HepG2 (cell line): Measurements from ENCODE around the gene ADSS1. TPM values are rescaled to one million over a fixed set of nuclear protein-coding genes. Genes with fewer than 3 reads are reported as not detected.

Experiments
- CBX2 ChIP-seq, 2 experiments: fragments of 200-600 bp in 1 of 2; sonication (generic); formaldehyde crosslinking in 1 of 2; IDR thresholded peaks; 2 replicates each; pipeline versions ENCODE4 v1.7.0 to v1.8.1; 2018 to 2022; ENCODE audit warnings: low read depth in 2 of 2, low read length in 1 of 2, mild to moderate bottlenecking in 1 of 2, missing genetic modification reagents in 1 of 2
- E2F1 ChIP-seq: sonication (generic); formaldehyde crosslinking; IDR thresholded peaks from 2 replicates; pipeline ENCODE4 v1.5.0; 2020; ENCODE audit warnings: missing genetic modification reagents
- EEA1 ChIP-seq: sonication (generic); formaldehyde crosslinking; IDR thresholded peaks from 2 replicates; pipeline ENCODE4 v1.5.1; 2020; ENCODE audit warnings: mild to moderate bottlenecking, missing genetic modification reagents, borderline replicate concordance
- HBP1 ChIP-seq: IDR thresholded peaks from 2 replicates; pipeline ENCODE4 v1.6.1; 2016; ENCODE audit warnings: low read depth, control low read depth
- HDAC1 ChIP-seq: sonication (generic); formaldehyde crosslinking; IDR thresholded peaks from 2 replicates; pipeline ENCODE4 v1.5.1; 2020; ENCODE audit warnings: mild to moderate bottlenecking, missing genetic modification reagents
- HOXA5 ChIP-seq: sonication (generic); formaldehyde crosslinking; IDR thresholded peaks from 2 replicates; pipeline ENCODE4 v1.4.0; 2020; ENCODE audit warnings: missing genetic modification reagents
- JUND ChIP-seq: sonication (generic); formaldehyde crosslinking; IDR thresholded peaks from 2 replicates; pipeline ENCODE4 v1.8.0; 2022; ENCODE audit warnings: mild to moderate bottlenecking, missing genetic modification reagents
- MAZ ChIP-seq, 2 experiments: sonication (generic) in 1 of 2; formaldehyde crosslinking in 1 of 2; IDR thresholded peaks; 2 replicates each; pipeline versions ENCODE4 v1.5.0 to v1.6.1; 2012 to 2020; ENCODE audit warnings: low read depth in 2 of 2, mild to moderate bottlenecking in 2 of 2, borderline replicate concordance in 1 of 2, improper control_type of control experiment in 1 of 2, low read length in 1 of 2, missing genetic modification reagents in 1 of 2, moderate library complexity in 1 of 2
- PRPF4 ChIP-seq: fragments of 200-400 bp; formaldehyde crosslinking; IDR thresholded peaks from 2 replicates; pipeline ENCODE4 v1.6.1; 2016; ENCODE audit warnings: low read length, low read depth; ENCODE audit not compliant: poor library complexity, severe bottlenecking
- XBP1 ChIP-seq: sonication (generic); formaldehyde crosslinking; IDR thresholded peaks from 2 replicates; pipeline ENCODE4 v1.5.0; 2020; ENCODE audit warnings: missing genetic modification reagents
- ZBTB26 ChIP-seq: IDR thresholded peaks from 2 replicates; pipeline ENCODE4 v1.6.1; 2016; ENCODE audit warnings: missing compliant biosample characterization, missing genetic modification reagents, borderline replicate concordance
- ZC3H13 ChIP-seq: sonication (generic); formaldehyde crosslinking; IDR thresholded peaks from 2 replicates; pipeline ENCODE4 v1.8.1; 2023; ENCODE audit warnings: mild to moderate bottlenecking, missing genetic modification reagents, moderate library complexity
- ZNF207 ChIP-seq: fragments of 450-650 bp; IDR thresholded peaks from 2 replicates; pipeline ENCODE4 v1.6.1; 2016; ENCODE audit warnings: antibody characterized with exemption, borderline replicate concordance
- ZNF276 ChIP-seq: sonication (generic); formaldehyde crosslinking; IDR thresholded peaks from 2 replicates; pipeline ENCODE4 v1.4.0; 2020; ENCODE audit warnings: mild to moderate bottlenecking, low read depth, missing genetic modification reagents
- ZNF576 ChIP-seq: sonication (generic); formaldehyde crosslinking; IDR thresholded peaks from 2 replicates; pipeline ENCODE4 v1.4.0; 2020; ENCODE audit warnings: mild to moderate bottlenecking, missing genetic modification reagents
- ZNF616 ChIP-seq: sonication (generic); formaldehyde crosslinking; IDR thresholded peaks from 2 replicates; pipeline ENCODE4 v1.5.0; 2020; ENCODE audit warnings: low read depth, mild to moderate bottlenecking, missing genetic modification reagents
- ZNF674 ChIP-seq: sonication (generic); formaldehyde crosslinking; IDR thresholded peaks from 2 replicates; pipeline ENCODE4 v1.5.0; 2020; ENCODE audit warnings: low read depth, mild to moderate bottlenecking, missing genetic modification reagents
- ZNF747 ChIP-seq: sonication (generic); formaldehyde crosslinking; IDR thresholded peaks from 2 replicates; pipeline ENCODE4 v1.8.1; 2023; ENCODE audit warnings: missing genetic modification reagents, mild to moderate bottlenecking, borderline replicate concordance
- ZUFSP ChIP-seq: sonication (generic); formaldehyde crosslinking; IDR thresholded peaks from 2 replicates; pipeline ENCODE4 v1.9.0; 2021; ENCODE audit warnings: missing genetic modification reagents, mild to moderate bottlenecking, borderline replicate concordance
- polyA plus RNA-seq, 8 experiments: library from polyadenylated mRNA; depleted of rRNA in 3 of 8; stranded (reverse) in 7 of 8; unstranded in 1 of 8; fragments of >200 nt; fragmentation: Illumina TruSeq in 4 of 8; extraction: Trizol in 4 of 8; gene quantifications; 2 replicates each; pipeline versions ENCODE4 v1.2.1 to v1.2.3, GENCODE V29; 2011 to 2016; ENCODE audit warnings: low read depth in 4 of 8, missing spikeins in 1 of 8, mixed read lengths in 1 of 8; ENCODE audit not compliant: insufficient read depth in 1 of 8
- total RNA-seq, 5 experiments: library from RNA; depleted of rRNA; stranded (reverse); fragments of >200 nt; fragmentation: Illumina TruSeq; extraction: Trizol; gene quantifications; 2 replicates each; pipeline ENCODE4 v1.2.3, GENCODE V29; 2016; ENCODE audit warnings: low read depth in 1 of 5

ADSS1 gene
- total and polyA plus RNA-seq, 2 of the 13 experiments (the other 11 are each of a cell fraction or from before 2014, with no cell fraction given) = 1.0 to 36.7 TPM

GRCh38 chr14:104752735-104753527, 28.9 kb downstream of the ADSS1 start, which contains the start of gene SIVA1 (continued):
- TF ChIP-seq JUND (CRISPR knock-in tag) (no peak), EEA1 (peak; percentile 85; the same call in 1 of the 2 replicates), HOXA5 (CRISPR knock-in tag) (0 out of 2 replicates have a peak, but pooled peaks have one; percentile 24), ZNF576 (CRISPR knock-in tag) (0 out of 2 replicates have a peak, but pooled peaks have one; percentile 30), ZNF276 (peak; percentile 45; the same call in 1 of the 2 replicates), E2F1 (peak; percentile 96), ZC3H13 (CRISPR knock-in tag) (peak; percentile 99), XBP1 (CRISPR knock-in tag) (no peak), HDAC1 (CRISPR knock-in tag) (peak; percentile 95), ZBTB26 (CRISPR knock-in tag) (peak; percentile 39; the same call in 1 of the 2 replicates), ZUFSP (CRISPR knock-in tag) (no peak), ZNF616 (CRISPR knock-in tag) (0 out of 2 replicates have a peak, but pooled peaks have one; percentile 28), ZNF674 (CRISPR knock-in tag) (no peak), PRPF4 (no peak), CBX2 (IDR thresholded peaks at IDR 0.05; ENCODE audit: low read depth, low read length) (no peak), CBX2 (CRISPR knock-in tag; IDR thresholded peaks at IDR 0.05; ENCODE audit: low read depth) (no peak), MAZ (IDR thresholded peaks at IDR 0.05; ENCODE audit: borderline replicate concordance, low read depth, low read length) (peak; percentile 74), MAZ (CRISPR knock-in tag; IDR thresholded peaks at IDR 0.05; ENCODE audit: low read depth) (peak; percentile 76; the same call in 1 of the 2 replicates), ZNF207 (no peak), HBP1 (no peak), ZNF747 (CRISPR knock-in tag) (0 out of 2 replicates have a peak, but pooled peaks have one; percentile 46)
